Neuronal stem cell (in vitro differentiated cells): ENCODE measurements around the gene FGB.

Experiments used
- DNase-seq: peaks from one replicate; pipeline ENCODE4 v3.0.0-alpha.2; 2013; ENCODE audit warnings: low spot score
- H2AFZ ChIP-seq: one replicate; pipeline ENCODE4 v1.6.1; 2013; ENCODE audit warnings: mild to moderate bottlenecking, low read length, inconsistent platforms
- H2AK5ac ChIP-seq: 2 replicates; pipeline ENCODE4 v1.6.1; 2013; ENCODE audit warnings: low read depth, mild to moderate bottlenecking, inconsistent platforms, low read length, moderate library complexity, mixed read lengths
- H2BK120ac ChIP-seq: 2 replicates; pipeline ENCODE4 v1.6.1; 2013; ENCODE audit warnings: low read depth, mild to moderate bottlenecking, inconsistent platforms, low read length, moderate library complexity, mixed read lengths
- H2BK12ac ChIP-seq: one replicate; pipeline ENCODE4 v1.6.1; 2013; ENCODE audit warnings: low read length, inconsistent platforms
- H2BK15ac ChIP-seq: 2 replicates; pipeline ENCODE4 v1.6.1; 2013; ENCODE audit warnings: mild to moderate bottlenecking, low read length, inconsistent platforms, mixed read lengths
- H2BK5ac ChIP-seq: one replicate; pipeline ENCODE4 v1.6.1; 2013; ENCODE audit warnings: inconsistent platforms, mild to moderate bottlenecking, low read length, moderate library complexity
- H3K14ac ChIP-seq: one replicate; pipeline ENCODE4 v1.6.1; 2013; ENCODE audit warnings: low read length, inconsistent platforms
- H3K18ac ChIP-seq: 2 replicates; pipeline ENCODE4 v1.6.1; 2013; ENCODE audit warnings: low read length, inconsistent platforms
- H3K23ac ChIP-seq: 2 replicates; pipeline ENCODE4 v1.6.1; 2013; ENCODE audit warnings: low read depth, mild to moderate bottlenecking, mixed read lengths, low read length, inconsistent platforms; ENCODE audit not compliant: poor library complexity
- H3K27ac ChIP-seq: replicated peaks from 3 replicates; pipeline ENCODE4 v1.5.1; 2013; ENCODE audit warnings: low read length, inconsistent platforms
- H3K27me3 ChIP-seq, 3 experiments: 2 replicates each; pipeline ENCODE4 v1.6.1; 2013; ENCODE audit warnings: low read length in 3 of 3, mild to moderate bottlenecking in 2 of 3, inconsistent platforms in 1 of 3, low read depth in 1 of 3, mixed read lengths in 1 of 3, moderate library complexity in 1 of 3; ENCODE audit not compliant: control insufficient read depth in 3 of 3, insufficient read depth in 3 of 3
- H3K36me3 ChIP-seq, 2 donors: replicated peaks in 1 of 2; 2 replicates each; pipeline ENCODE4 v1.6.1; 2013; ENCODE audit warnings: low read length in 2 of 2; ENCODE audit not compliant: control insufficient read depth in 2 of 2, insufficient read depth in 2 of 2
- H3K4ac ChIP-seq: 2 replicates; pipeline ENCODE4 v1.6.1; 2013; ENCODE audit warnings: inconsistent platforms, mild to moderate bottlenecking, low read length, moderate library complexity
- H3K4me1 ChIP-seq, 2 donors: 1 replicate in 1 of 2; 2 replicates in 1 of 2; pipeline ENCODE4 v1.6.1; 2013; ENCODE audit warnings: low read length in 2 of 2, low read depth in 1 of 2; ENCODE audit not compliant: control insufficient read depth in 2 of 2, insufficient read depth in 1 of 2
- H3K4me2 ChIP-seq: one replicate; pipeline ENCODE4 v1.6.1; 2013; ENCODE audit warnings: mild to moderate bottlenecking, low read length, inconsistent platforms; ENCODE audit not compliant: insufficient read depth, poor library complexity, severe bottlenecking
- H3K4me3 ChIP-seq, 2 donors: 2 replicates each; pipeline ENCODE4 v1.5.1; 2013; ENCODE audit warnings: low read length in 2 of 2, mild to moderate bottlenecking in 2 of 2, inconsistent platforms in 1 of 2, moderate library complexity in 1 of 2
- H3K79me1 ChIP-seq: one replicate; pipeline ENCODE4 v1.6.1; 2013; ENCODE audit warnings: low read depth, mild to moderate bottlenecking, inconsistent platforms, low read length, moderate library complexity
- H3K9ac ChIP-seq: one replicate; pipeline ENCODE4 v1.6.1; 2013; ENCODE audit warnings: mild to moderate bottlenecking, low read depth, low read length, inconsistent platforms; ENCODE audit not compliant: poor library complexity
- H3K9me3 ChIP-seq, 2 donors: replicated peaks in 1 of 2; 2 replicates each; pipeline versions ENCODE3 to v1.6.1; 2013; ENCODE audit warnings: low read length in 2 of 2, mild to moderate bottlenecking in 2 of 2, inconsistent platforms in 1 of 2, low read depth in 1 of 2, mixed read lengths in 1 of 2, moderate library complexity in 1 of 2; ENCODE audit not compliant: control insufficient read depth in 2 of 2, insufficient read depth in 1 of 2
- H4K8ac ChIP-seq: one replicate; pipeline ENCODE4 v1.6.1; 2013; ENCODE audit warnings: low read depth, mild to moderate bottlenecking, inconsistent platforms, low read length, moderate library complexity
- H4K91ac ChIP-seq: one replicate; pipeline ENCODE4 v1.6.1; 2013; ENCODE audit warnings: low read length, low read depth, mild to moderate bottlenecking, inconsistent platforms; ENCODE audit not compliant: poor library complexity
- WGBS, 2 donors: extraction: QIAGEN DNeasy Blood & Tissue Kit; methylation state at CpG; one replicate each; pipeline ENCODE4 v1.1.7; 2013; ENCODE audit warnings: missing lambda C conversion rate in 2 of 2, mixed read lengths in 1 of 2; ENCODE audit not compliant: insufficient read length in 2 of 2, insufficient replicate concordance in 1 of 2; ENCODE audit errors: extremely low coverage in 2 of 2; 5-methylcytosine and 5-hydroxymethylcytosine counted together

The FGB gene

DNA sequence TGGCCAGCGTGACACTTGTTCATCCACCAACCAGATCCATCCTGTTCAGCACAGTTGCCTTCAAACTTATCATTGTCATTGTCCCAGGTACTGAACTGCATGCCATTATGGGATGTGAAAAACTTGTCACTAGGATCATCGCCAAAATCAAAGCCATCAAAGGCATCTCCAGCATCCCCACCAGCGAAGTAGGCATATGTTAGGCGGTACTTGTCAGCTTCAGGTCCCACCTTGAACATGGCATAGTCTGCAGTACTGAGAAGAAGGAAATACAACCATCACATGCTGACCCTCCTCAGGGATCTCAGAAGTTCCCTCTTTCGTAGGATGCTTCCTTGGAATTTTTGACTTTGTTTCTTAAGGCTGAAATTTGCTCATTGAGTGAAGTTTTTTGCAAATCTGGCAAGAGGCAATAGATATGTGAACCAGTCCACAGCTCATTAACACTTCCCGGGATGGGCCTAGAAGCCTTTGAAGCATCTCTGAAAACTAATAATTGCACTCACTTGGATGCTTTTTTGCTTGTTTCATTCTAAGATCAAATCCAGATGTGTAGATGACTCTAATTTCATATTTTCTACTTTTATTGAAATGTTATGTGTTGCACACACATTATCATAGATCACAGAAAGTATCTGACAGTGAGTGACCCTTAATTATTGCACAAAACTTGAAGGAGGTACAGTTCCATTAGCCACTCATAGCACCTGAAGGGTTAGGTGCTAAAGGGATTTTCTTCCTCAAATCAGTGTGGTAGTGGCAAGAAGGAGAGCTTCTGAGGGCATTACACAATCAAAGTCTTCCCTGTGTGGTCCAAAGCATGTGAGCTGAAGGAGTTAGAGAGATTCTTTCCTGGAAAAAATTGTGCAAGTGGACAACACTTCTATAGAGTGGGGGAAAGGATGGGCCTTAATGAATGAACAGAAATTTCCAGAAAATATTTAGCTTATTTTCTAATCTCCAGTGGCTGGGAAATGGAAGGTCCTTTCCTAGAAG is 44.2 kb downstream of the FGB start:
- Histone ChIP-seq H3K4me2 (no peak overlapping the region), H4K91ac (no peak overlapping the region), H3K36me3 (no peaks in the 10 kb centered on the region), H3K14ac (no peak overlapping the region), H3K18ac (no peak overlapping the region), H2BK15ac (no peak overlapping the region), H3K9ac (no peak overlapping the region), H3K9me3 (no peaks in the 10 kb centered on the region), H3K79me1 (no peaks in the 10 kb centered on the region), H3K23ac (no peak overlapping the region), H2BK120ac (no peak overlapping the region), H2AK5ac (no peak overlapping the region), H3K4me1 (no peaks in the 10 kb centered on the region), H4K8ac (no peak overlapping the region), H3K27me3 (no peaks in the 10 kb centered on the region), H2BK5ac (no peak overlapping the region), H2BK12ac (no peak overlapping the region), H3K4ac (no peak overlapping the region), H3K4me3 (no peak overlapping the region), H3K27ac (no peak overlapping the region), H2AFZ (no peak overlapping the region)
- no CpG with 5 or more reads among the region's 6 CpGs for WGBS, 2 donors
- DNase-seq, result no peak

DNA sequence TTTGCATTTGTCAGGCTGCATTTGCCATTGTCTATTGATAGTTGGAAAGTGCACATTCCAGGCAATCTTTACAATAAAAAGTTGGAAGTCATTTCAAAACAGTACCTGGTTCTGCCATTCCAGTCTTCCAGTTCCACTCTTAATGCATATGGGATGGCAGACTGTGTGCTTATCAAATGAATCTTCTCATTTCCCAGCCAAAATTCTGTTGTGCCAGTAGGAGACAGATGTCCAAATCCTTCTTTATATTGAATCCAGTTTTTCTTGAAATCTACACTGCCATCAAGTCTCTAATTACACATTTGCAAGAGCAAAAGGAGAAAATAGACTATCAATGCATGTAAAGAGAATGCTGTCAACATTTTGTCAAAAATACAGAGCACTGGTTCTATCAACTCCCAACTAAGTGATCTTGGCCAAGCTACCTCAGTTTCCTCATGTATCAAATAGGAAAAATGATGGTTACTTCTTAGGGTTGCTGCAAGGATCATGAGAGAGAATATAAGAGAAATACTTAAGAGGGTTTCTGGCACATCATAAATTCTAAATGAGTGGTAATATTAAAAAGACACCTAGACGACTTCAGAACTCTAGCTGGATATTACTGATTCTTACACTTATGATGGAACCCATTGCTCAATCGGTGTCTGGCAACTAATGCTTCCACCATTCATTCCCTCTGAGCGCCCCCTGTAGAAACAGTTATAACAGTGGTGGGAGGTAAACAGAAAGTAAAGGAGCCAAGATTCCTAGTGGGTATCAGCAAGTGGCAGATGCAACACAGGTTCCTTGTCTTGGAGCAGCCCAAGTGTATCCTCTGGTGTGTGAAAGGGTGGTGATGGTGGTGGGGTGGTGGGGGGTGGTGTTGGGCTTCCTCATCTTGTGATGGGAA is 45.8 kb downstream of the FGB start:
- no CpG with 5 or more reads among the region's 3 CpGs for WGBS, 2 donors
- H2BK120ac ChIP-seq, result no peak overlapping the region
- H3K4me3 ChIP-seq, result no peak overlapping the region

DNA sequence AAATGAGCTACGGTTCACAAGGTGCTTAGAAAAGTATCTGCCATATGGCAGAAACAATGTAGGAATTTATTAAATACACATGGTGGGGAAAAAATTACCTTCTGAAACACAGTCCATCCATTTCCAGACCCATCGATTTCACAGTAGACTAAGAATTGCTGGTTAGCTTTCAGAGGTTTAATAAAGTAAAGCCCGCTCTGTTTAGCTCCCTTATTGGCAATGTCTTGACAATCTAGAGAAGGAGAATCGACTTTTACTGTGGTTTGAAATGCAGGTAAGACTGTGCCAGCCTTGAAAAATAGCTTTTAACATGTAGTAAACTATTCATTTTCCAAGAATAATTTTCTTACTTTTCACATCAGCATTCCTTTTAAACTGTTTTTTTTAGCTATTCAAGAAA is 46.7 kb downstream of the FGB start:
- no peak overlapping the region for H2BK12ac ChIP-seq
- H3K4me3 ChIP-seq, result no peak overlapping the region
- no peak overlapping the region for H3K4ac ChIP-seq
- no peak overlapping the region for H3K18ac ChIP-seq
- H3K14ac ChIP-seq, result no peak overlapping the region
- DNase-seq, result no peak
- H2AFZ ChIP-seq, result no peak overlapping the region
- no peak overlapping the region for H2BK5ac ChIP-seq
- H3K9ac ChIP-seq, result no peak overlapping the region
- no CpG with 5 or more reads among the region's 4 CpGs for WGBS, 2 donors
- H3K23ac ChIP-seq, result no peak overlapping the region
- no peak overlapping the region for H4K91ac ChIP-seq
- H2AK5ac ChIP-seq, result no peak overlapping the region
- no peaks in the 10 kb centered on the region for H3K4me1 ChIP-seq
- H2BK120ac ChIP-seq, result no peak overlapping the region
- no peaks in the 10 kb centered on the region for H3K9me3 ChIP-seq
- H3K27me3 ChIP-seq, result no peaks in the 10 kb centered on the region
- H4K8ac ChIP-seq, result no peak overlapping the region
- H3K27ac ChIP-seq, result no peak overlapping the region
- no peaks in the 10 kb centered on the region for H3K36me3 ChIP-seq
- H3K4me2 ChIP-seq, result no peak overlapping the region
- H3K79me1 ChIP-seq, result no peaks in the 10 kb centered on the region
- no peak overlapping the region for H2BK15ac ChIP-seq

More for the DNA sequence above, 45.8 kb downstream of the FGB start:
- Histone ChIP-seq H3K27ac (no peak overlapping the region), H2BK5ac (no peak overlapping the region), H3K14ac (no peak overlapping the region), H2AFZ (no peak overlapping the region), H3K36me3 (no peaks in the 10 kb centered on the region), H3K4me1 (no peaks in the 10 kb centered on the region), H2BK15ac (no peak overlapping the region), H3K9ac (no peak overlapping the region), H3K9me3 (no peaks in the 10 kb centered on the region), H3K79me1 (no peaks in the 10 kb centered on the region), H2AK5ac (no peak overlapping the region), H4K8ac (no peak overlapping the region), H3K27me3 (no peaks in the 10 kb centered on the region), H3K23ac (no peak overlapping the region), H4K91ac (no peak overlapping the region), H2BK12ac (no peak overlapping the region), H3K4ac (no peak overlapping the region), H3K4me2 (no peak overlapping the region), H3K18ac (no peak overlapping the region)
- no peak for DNase-seq

DNA sequence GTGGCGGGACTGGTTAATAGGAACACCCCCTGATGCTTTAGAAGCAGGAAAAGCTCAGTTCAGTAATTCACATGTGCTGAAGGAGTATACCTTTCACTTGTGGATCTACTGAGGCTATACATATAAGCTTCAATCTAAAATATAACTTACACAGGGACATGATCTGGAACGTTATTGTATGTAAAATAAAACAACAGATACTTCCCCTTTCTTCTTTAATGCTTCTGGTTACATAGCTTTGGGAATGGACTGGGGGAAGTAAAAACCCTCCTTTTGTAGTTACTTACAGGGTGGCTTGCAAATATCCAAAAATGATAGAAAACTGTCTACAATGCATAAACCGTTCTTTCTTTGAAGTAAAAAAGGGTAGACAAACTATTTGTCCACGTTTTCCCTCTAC is 47.8 kb downstream of the FGB start:
- no peaks in the 10 kb centered on the region for H3K27me3 ChIP-seq
- H3K27ac ChIP-seq, result no peak overlapping the region
- no peak overlapping the region for H3K23ac ChIP-seq
- DNase-seq, result no peak
- H2AK5ac ChIP-seq, result no peak overlapping the region
- H3K4ac ChIP-seq, result no peak overlapping the region
- no peak overlapping the region for H2BK12ac ChIP-seq
- no peak overlapping the region for H2BK15ac ChIP-seq
- no peaks in the 10 kb centered on the region for H3K79me1 ChIP-seq
- H3K36me3 ChIP-seq, result no peaks in the 10 kb centered on the region
- no peak overlapping the region for H4K8ac ChIP-seq
- H3K4me2 ChIP-seq, result no peak overlapping the region
- no peaks in the 10 kb centered on the region for H3K9me3 ChIP-seq
- H3K4me1 ChIP-seq, result no peaks in the 10 kb centered on the region
- H3K14ac ChIP-seq, result no peak overlapping the region
- no peak overlapping the region for H2AFZ ChIP-seq
- no peak overlapping the region for H3K9ac ChIP-seq
- WGBS, 2 donors, result no CpG with 5 or more reads among the region's 4 CpGs
- no peak overlapping the region for H2BK120ac ChIP-seq
- no peak overlapping the region for H4K91ac ChIP-seq
- no peak overlapping the region for H3K4me3 ChIP-seq
- H3K18ac ChIP-seq, result no peak overlapping the region
- no peak overlapping the region for H2BK5ac ChIP-seq
